Endothelial cell of umbilical vein (primary cell): ENCODE measurements around the gene ARF5. TPM values are rescaled to one million over a fixed set of nuclear protein-coding genes. Genes with fewer than 3 reads are reported as not detected.

Source experiments
- BruUV-seq: library from RNA; stranded (reverse); fragments of 400-500 nt; replicated peaks from 2 replicates; lab custom pipeline; 2021; lab: Mats Ljungman, UMichigan
- CTCF ChIA-PET: fragments of 300-600, 350-600 bp; sonication (Branson Sonifier 250); formaldehyde crosslinking; loops from one replicate; lab custom pipeline; 2021; ENCODE audit warnings: antibody characterized with exemption, inconsistent platforms; lab: Charles Lee
- POLR2A ChIA-PET: fragments of 300-600, 350-600 bp; sonication (Branson Sonifier 250); formaldehyde crosslinking; loops from one replicate; lab custom pipeline; 2021; ENCODE audit warnings: antibody characterized with exemption, inconsistent platforms; lab: Charles Lee
- DNase-seq: peaks from one replicate; pipeline ENCODE4 v3.0.0-alpha.2; 2011; ENCODE audit warnings: low read depth, low spot score
- FAIRE-seq: peaks from 2 replicates; lab custom pipeline; 2011; peaks lifted over from hg19 to GRCh38; lab: Jason Lieb, UNC
- H2AFZ ChIP-seq: 2 replicates; pipeline ENCODE4 v1.6.0; 2012; ENCODE audit warnings: low read depth, low read length, control low read depth, inconsistent platforms
- H3K27ac ChIP-seq: 2 replicates; pipeline ENCODE4 v1.5.1; 2011; ENCODE audit warnings: low read depth, mild to moderate bottlenecking, control low read depth, low read length, moderate library complexity; ENCODE audit not compliant: insufficient read depth
- H3K27me3 ChIP-seq, 2 experiments: 2 replicates each; pipeline versions ENCODE4 v1.6.0 to v1.6.1; 2011; ENCODE audit warnings: low read length in 2 of 2, mixed read lengths in 1 of 2; ENCODE audit not compliant: control insufficient read depth in 2 of 2, insufficient read depth in 2 of 2
- H3K36me3 ChIP-seq, 2 experiments: 2 replicates in 1 of 2; 3 replicates in 1 of 2; pipeline ENCODE4 v1.5.1; 2011; ENCODE audit warnings: low read length in 2 of 2, mild to moderate bottlenecking in 1 of 2, moderate library complexity in 1 of 2; ENCODE audit not compliant: control insufficient read depth in 2 of 2, insufficient read depth in 2 of 2; ENCODE audit errors: extremely low read depth in 1 of 2
- H3K4me1 ChIP-seq: 3 replicates; pipeline ENCODE4 v1.5.1; 2011; ENCODE audit warnings: mild to moderate bottlenecking, low read length; ENCODE audit not compliant: control insufficient read depth, insufficient read depth; ENCODE audit errors: extremely low read depth
- H3K4me2 ChIP-seq: 2 replicates; pipeline ENCODE4 v1.6.1; 2011; ENCODE audit warnings: low read length, control low read depth, mixed read lengths; ENCODE audit not compliant: insufficient read depth
- H3K4me3 ChIP-seq, 3 experiments: fragments of 200-600 bp in 1 of 3; sonication (generic), shearing (Covaris generic) in 1 of 3; replicated peaks in 1 of 3; 2 replicates each; pipeline ENCODE4 v1.5.1; 2011 to 2016; ENCODE audit warnings: control low read depth in 3 of 3, low read length in 3 of 3, mild to moderate bottlenecking in 2 of 3, inconsistent platforms in 1 of 3, low read depth in 1 of 3, moderate library complexity in 1 of 3; ENCODE audit not compliant: insufficient read depth in 1 of 3
- H3K79me2 ChIP-seq: 2 replicates; pipeline ENCODE4 v1.6.0; 2012; ENCODE audit warnings: low read length, inconsistent platforms; ENCODE audit not compliant: control insufficient read depth, insufficient read depth
- H3K9ac ChIP-seq: replicated peaks from 2 replicates; pipeline ENCODE3; 2011; ENCODE audit warnings: low read length, control low read depth; ENCODE audit not compliant: insufficient read depth; ENCODE audit errors: extremely low read depth
- H3K9me1 ChIP-seq: replicated peaks from 3 replicates; pipeline ENCODE4 v1.6.0; 2011; ENCODE audit warnings: mild to moderate bottlenecking, low read length; ENCODE audit not compliant: control insufficient read depth, insufficient read depth; ENCODE audit errors: extremely low read depth
- H3K9me3 ChIP-seq: replicated peaks from 2 replicates; pipeline ENCODE4 v1.5.1; 2012; ENCODE audit warnings: low read length, inconsistent platforms; ENCODE audit not compliant: control insufficient read depth, insufficient read depth
- H4K20me1 ChIP-seq: replicated peaks from 2 replicates; pipeline ENCODE3; 2011; ENCODE audit warnings: mild to moderate bottlenecking, low read length; ENCODE audit not compliant: control insufficient read depth, insufficient read depth; ENCODE audit errors: extremely low read depth
- CTCF ChIP-seq, 2 donors: IDR thresholded peaks; 1 replicate in 1 of 2; 2 replicates in 1 of 2; pipeline ENCODE4 v1.5.1; 2011; ENCODE audit warnings: low read length in 2 of 2, mild to moderate bottlenecking in 2 of 2, moderate library complexity in 2 of 2, control low read depth in 1 of 2, inconsistent platforms in 1 of 2, low read depth in 1 of 2; ENCODE audit not compliant: insufficient read depth in 1 of 2; ENCODE audit errors: extremely low read depth in 1 of 2
- EZH2 ChIP-seq: IDR thresholded peaks from 2 replicates; pipeline ENCODE4 v1.6.1; 2012; ENCODE audit warnings: borderline replicate concordance, low read depth, mild to moderate bottlenecking, moderate library complexity, low read length, inconsistent platforms; ENCODE audit not compliant: severe bottlenecking
- FOS ChIP-seq: IDR thresholded peaks from 2 replicates; pipeline ENCODE4 v1.6.1; 2011; ENCODE audit warnings: mild to moderate bottlenecking, low read length, moderate library complexity, borderline replicate concordance; ENCODE audit not compliant: insufficient read depth
- GATA2 ChIP-seq: IDR thresholded peaks from 2 replicates; pipeline ENCODE4 v1.7.0; 2011; ENCODE audit warnings: low read depth, mild to moderate bottlenecking, moderate library complexity, mixed read lengths, low read length; ENCODE audit not compliant: insufficient read length, insufficient read depth
- JUN ChIP-seq: IDR thresholded peaks from 2 replicates; pipeline ENCODE4 v1.6.1; 2011; ENCODE audit warnings: borderline replicate concordance, low read depth; ENCODE audit not compliant: insufficient read length, insufficient read depth
- MAX ChIP-seq: IDR thresholded peaks from 2 replicates; pipeline ENCODE4 v1.6.1; 2011; ENCODE audit not compliant: insufficient read depth, insufficient read length
- MYC ChIP-seq: IDR thresholded peaks from one replicate; pipeline ENCODE4 v1.6.1; 2011; ENCODE audit warnings: mild to moderate bottlenecking, low read depth, low read length
- POLR2A ChIP-seq: IDR thresholded peaks from 2 replicates; pipeline ENCODE4 v1.6.1; 2012; ENCODE audit warnings: low read depth, mild to moderate bottlenecking, control low read depth, low read length
- POLR2AphosphoS5 ChIP-seq: IDR thresholded peaks from 2 replicates; pipeline ENCODE4 v1.6.1; 2012; ENCODE audit warnings: low read depth, mild to moderate bottlenecking, control low read depth, low read length, moderate library complexity; ENCODE audit not compliant: insufficient read depth
- dilution Hi-C: fragments of 300-500 bp; cut with MboI; formaldehyde crosslinking; loops from one replicate; pipeline ENCODE4 v1.15.0; 2019; ENCODE audit warnings: low sequenced_read_pairs; ENCODE audit not compliant: extremely low pct_ligation_motif_present
- intact Hi-C: fragments of 100-400 bp; cut with micrococcal nuclease; formaldehyde crosslinking; loops from one replicate; pipeline ENCODE4 v1.10.0; 2022
- polyA plus RNA-seq, 4 experiments: library from polyadenylated mRNA; depleted of rRNA in 3 of 4; stranded (reverse) in 3 of 4; unstranded in 1 of 4; fragments of >200 nt; gene quantifications; 2 replicates each; pipeline versions ENCODE4 v1.2.1 to v1.2.3, GENCODE V29; 2011 to 2012; ENCODE audit warnings: missing spikeins in 1 of 4
- total RNA-seq: library from RNA; stranded (reverse); gene quantifications from 2 replicates; pipeline ENCODE4 v1.2.3, GENCODE V29; 2021

Gene ARF5
- total and polyA plus RNA-seq, 2 donors (not counting 3 experiments of a cell fraction or from before 2014, with no cell fraction given) = 122 to 428 TPM

- CTCF ChIA-PET = interaction anchor here (1.1 to 1.2 kb wide), 2 partner anchors 15 to 133 kb away, joined by 3 read pairs; no protein-coding TSS in a partner anchor
- FAIRE-seq = no peak
These were observed 50.0 kb downstream of the ARF5 start for GRCh38 chr7:127638197-127638596.

More at GRCh38 chr7:127638197-127638596, 50.0 kb downstream of the ARF5 start:
- no peak for TF ChIP-seq POLR2AphosphoS5
- TF ChIP-seq JUN = no peak
- TF ChIP-seq EZH2 = no peak
- TF ChIP-seq MYC = no peak
- TF ChIP-seq POLR2A = no peak
- TF ChIP-seq FOS = no peak
- TF ChIP-seq GATA2 = no peak
- TF ChIP-seq CTCF (IDR thresholded peaks at IDR 0.05; ENCODE audit: extremely low read depth in 1 of 2, insufficient read depth in 1 of 2, low read depth in 1 of 2, low read length in 2 of 2) = no peak
- TF ChIP-seq MAX = no peak
- Histone ChIP-seq H3K79me2 (no peaks in the 10 kb centered on the region), H4K20me1 (no peaks in the 10 kb centered on the region), H3K4me3 (no peak overlapping the region), H3K36me3 (no peaks in the 10 kb centered on the region), H3K9me3 (no peaks in the 10 kb centered on the region), H3K9ac (no peak overlapping the region), H3K27ac (no peak overlapping the region), H3K4me2 (no peak overlapping the region), H2AFZ (no peak overlapping the region), H3K4me1 (no peaks in the 10 kb centered on the region), H3K9me1 (no peaks in the 10 kb centered on the region), H3K27me3 (peaks cover 6 to 16% of the 10 kb centered on the region in 2 experiments)
- POLR2A ChIA-PET = no interaction called here
- BruUV-seq = no TSS peak
- dilution Hi-C loops = no loop called here
- intact Hi-C loops = no loop called here
- no peak for DNase-seq

Other genes starting within 250 kb of the ARF5 start
- 31.5 and 35.4 TPM in 2 replicates for gene ZNF800, start 195.7 kb upstream of the ARF5 start, total RNA-seq
- 10.6 and 10.9 TPM in 2 replicates for gene ZNF800, start 195.7 kb upstream of the ARF5 start, polyA plus RNA-seq
- 14.5 and 15.5 TPM in 2 replicates for gene GCC1, start 2.8 kb upstream of the ARF5 start, total RNA-seq
- 4.0 and 4.6 TPM in 2 replicates for gene GCC1, start 2.8 kb upstream of the ARF5 start, polyA plus RNA-seq
- gene FSCN3, start 5.3 kb downstream of the ARF5 start, total RNA-seq = 0.82 TPM in 1 of 2 replicates, not detected in the other
- gene FSCN3, start 5.3 kb downstream of the ARF5 start, polyA plus RNA-seq = 0.35 and 1.0 TPM in 2 replicates
- not detected in 2 replicates for gene PAX4, start 29.7 kb downstream of the ARF5 start, total RNA-seq
- gene PAX4, start 29.7 kb downstream of the ARF5 start, polyA plus RNA-seq = not detected in 2 replicates
- 234 and 249 TPM in 2 replicates for gene SND1, start 63.8 kb downstream of the ARF5 start, total RNA-seq
- gene SND1, start 63.8 kb downstream of the ARF5 start, polyA plus RNA-seq = 113 and 116 TPM in 2 replicates